Keratinocyte (primary cell): ENCODE data around the gene ITFG1.

ENCODE experiments used
- CTCF ChIP-seq, 3 experiments: IDR thresholded peaks in 1 of 3; conservative IDR thresholded peaks in 1 of 3; optimal IDR thresholded peaks in 1 of 3; 2 replicates in 2 of 3; 3 replicates in 1 of 3; pipeline versions ENCODE3 to v1.5.1; 2011; ENCODE audit warnings: low read length in 3 of 3, mild to moderate bottlenecking in 3 of 3, moderate library complexity in 2 of 3, control low read depth in 1 of 3, inconsistent platforms in 1 of 3; ENCODE audit not compliant: insufficient read depth in 2 of 3; ENCODE audit errors: extremely low read depth in 1 of 3
- EZH2 ChIP-seq: IDR thresholded peaks from one replicate; pipeline ENCODE4 v1.6.1; 2012; ENCODE audit warnings: inconsistent platforms, mild to moderate bottlenecking, low read length, moderate library complexity

- TF ChIP-seq CTCF (optimal IDR thresholded peaks at IDR 0.05 in 1 of 3, IDR thresholded peaks at IDR 0.05 in 1 of 3, conservative IDR thresholded peaks at IDR 0.05 in 1 of 3; ENCODE audit: extremely low read depth in 1 of 3, insufficient read depth in 2 of 3, low read length in 3 of 3) = no peak
- no peak for TF ChIP-seq EZH2
These were observed 9.3 kb upstream of the ITFG1 start for GRCh38 chr16:47470211-47470610.
